NCI-H128 (cell line): ENCODE results near the gene CCDC159.

Experiments used
- DNase-seq: peaks from one replicate; lab custom pipeline; 2025; ENCODE audit not compliant: unreplicated experiment; lab: John Stamatoyannopoulos, UW

CCDC159 gene

GRCh38 chr19:11387162-11388034, 41.1 kb downstream of the CCDC159 start:
- no peak for DNase-seq

- DNase-seq = no peak
These were observed 44.0 kb downstream of the CCDC159 start for GRCh38 chr19:11390359-11390758.

GRCh38 chr19:11390933-11391680, 44.8 kb downstream of the CCDC159 start:
- DNase-seq = no peak

- no peak for DNase-seq
These were observed 50.8 kb downstream of the CCDC159 start for GRCh38 chr19:11397089-11397610.

GRCh38 chr19:11399667-11400066, 53.3 kb downstream of the CCDC159 start:
- DNase-seq = no peak

GRCh38 chr19:11400798-11401197, 54.5 kb downstream of the CCDC159 start:
- no peak for DNase-seq

GRCh38 chr19:11401808-11402543, 55.7 kb downstream of the CCDC159 start:
- no peak for DNase-seq
